PC-9 (cell line): ENCODE results near the gene CHRNE.

Experiments used
- EZH2 ChIP-seq: fragments of 200-600 bp; sonication (generic); IDR thresholded peaks from 2 replicates; pipeline ENCODE4 v1.8.0; 2017; ENCODE audit warnings: antibody characterized with exemption, low read depth
- TF ChIP-seq, protein P1 (sequence below): fragments of 200-600 bp; sonication (generic); conservative IDR thresholded peaks from 2 replicates; pipeline ENCODE4 v1.6.1; 2017; ENCODE audit warnings: mixed run types, antibody characterized with exemption, mild to moderate bottlenecking, moderate library complexity

DNA sequence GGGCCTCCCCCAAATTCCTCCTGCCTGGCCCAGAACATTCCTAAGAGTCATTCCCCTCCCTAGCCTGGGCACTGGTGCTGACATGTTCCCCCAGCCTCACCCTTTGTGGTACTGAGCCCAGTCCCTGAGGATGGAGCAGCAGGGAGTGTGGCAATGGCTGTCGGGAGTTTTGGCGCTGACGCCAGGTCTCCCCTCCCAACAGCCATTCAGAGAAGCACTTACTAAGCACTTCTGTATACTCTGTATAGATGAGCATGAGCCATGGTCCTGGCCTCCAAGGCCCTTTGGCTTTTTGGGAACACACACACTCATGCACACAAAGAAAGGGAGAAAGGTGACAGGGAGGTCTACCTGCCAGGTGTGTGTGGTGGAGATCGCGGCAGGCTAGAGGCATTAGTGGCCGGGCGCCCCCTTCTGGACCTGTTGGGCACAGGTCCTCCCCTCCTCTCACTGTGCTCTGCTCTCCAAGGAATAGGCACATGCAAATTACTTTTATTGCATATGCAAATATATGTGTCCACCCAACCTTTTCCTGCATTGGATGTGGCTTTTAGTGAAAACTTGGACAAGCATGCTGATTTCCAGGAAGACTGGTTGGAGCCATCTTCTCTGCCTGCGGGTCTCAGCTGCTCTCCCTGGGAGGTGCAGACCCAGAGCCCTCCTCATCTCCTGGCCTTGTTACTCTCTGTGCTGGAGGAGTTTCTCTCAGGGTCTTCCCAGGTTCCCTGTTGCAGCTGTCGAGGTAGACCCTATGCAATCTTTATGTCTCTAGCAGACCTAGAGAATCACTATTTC lies 20.9 kb downstream of the CHRNE start:
- TF ChIP-seq, protein P1, sequence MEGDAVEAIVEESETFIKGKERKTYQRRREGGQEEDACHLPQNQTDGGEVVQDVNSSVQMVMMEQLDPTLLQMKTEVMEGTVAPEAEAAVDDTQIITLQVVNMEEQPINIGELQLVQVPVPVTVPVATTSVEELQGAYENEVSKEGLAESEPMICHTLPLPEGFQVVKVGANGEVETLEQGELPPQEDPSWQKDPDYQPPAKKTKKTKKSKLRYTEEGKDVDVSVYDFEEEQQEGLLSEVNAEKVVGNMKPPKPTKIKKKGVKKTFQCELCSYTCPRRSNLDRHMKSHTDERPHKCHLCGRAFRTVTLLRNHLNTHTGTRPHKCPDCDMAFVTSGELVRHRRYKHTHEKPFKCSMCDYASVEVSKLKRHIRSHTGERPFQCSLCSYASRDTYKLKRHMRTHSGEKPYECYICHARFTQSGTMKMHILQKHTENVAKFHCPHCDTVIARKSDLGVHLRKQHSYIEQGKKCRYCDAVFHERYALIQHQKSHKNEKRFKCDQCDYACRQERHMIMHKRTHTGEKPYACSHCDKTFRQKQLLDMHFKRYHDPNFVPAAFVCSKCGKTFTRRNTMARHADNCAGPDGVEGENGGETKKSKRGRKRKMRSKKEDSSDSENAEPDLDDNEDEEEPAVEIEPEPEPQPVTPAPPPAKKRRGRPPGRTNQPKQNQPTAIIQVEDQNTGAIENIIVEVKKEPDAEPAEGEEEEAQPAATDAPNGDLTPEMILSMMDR: peak; percentile 92
- no peak for TF ChIP-seq EZH2
